ENCODE data around the gene RSL1D1.

Gene RSL1D1

GRCh38 chr16:11851294-11852091 lies at the start of gene RSL1D1:
Gene RSL1D1, minus strand, starts transcription at chr16:11851542. Its CDS starts 30 bp downstream, at chr16:11851512.
- peak; percentile 92 for DNase-seq

DNA sequence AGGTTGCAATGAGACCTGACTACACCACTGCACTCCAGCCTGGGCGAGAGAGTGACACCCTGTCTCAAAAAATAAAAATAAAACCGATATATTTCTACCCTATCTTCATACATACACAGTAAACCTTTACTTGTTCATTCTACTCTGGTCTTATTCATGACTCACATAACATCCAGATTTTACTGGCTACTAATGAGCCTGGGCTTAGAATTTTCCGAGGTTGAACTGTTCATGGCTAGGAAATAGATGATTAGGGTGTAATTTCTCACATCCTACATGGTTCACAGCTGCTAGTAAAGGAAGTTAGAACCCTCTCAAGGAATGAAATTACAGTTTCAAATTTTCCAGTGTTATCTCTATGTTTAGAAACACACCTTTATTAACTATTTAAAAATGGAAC lies 49.7 kb upstream of the RSL1D1 start:
- no peak for DNase-seq

GRCh38 chr16:11896486-11897176 lies 45.3 kb upstream of the RSL1D1 start:
- no peak for DNase-seq

DNA sequence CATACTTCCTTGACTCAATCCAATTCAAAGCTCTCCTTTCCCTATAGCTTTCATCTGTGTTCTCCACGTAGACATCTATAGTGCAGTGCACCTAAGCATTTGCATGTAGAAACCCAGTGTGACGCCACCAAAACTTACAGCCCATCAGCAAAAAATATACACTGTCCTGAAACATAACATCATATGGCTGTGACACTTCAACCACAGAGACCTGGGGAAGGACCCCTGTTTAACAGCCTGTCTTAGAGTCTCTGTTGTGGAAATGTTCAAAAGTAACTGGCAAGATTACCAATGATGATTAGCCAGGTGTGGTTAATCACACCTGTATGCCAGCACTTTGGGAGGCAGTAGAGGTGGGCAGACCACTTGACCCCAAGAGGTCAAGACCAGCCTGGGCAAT lies 42.2 kb upstream of the RSL1D1 start:
- no peak for DNase-seq

DNA sequence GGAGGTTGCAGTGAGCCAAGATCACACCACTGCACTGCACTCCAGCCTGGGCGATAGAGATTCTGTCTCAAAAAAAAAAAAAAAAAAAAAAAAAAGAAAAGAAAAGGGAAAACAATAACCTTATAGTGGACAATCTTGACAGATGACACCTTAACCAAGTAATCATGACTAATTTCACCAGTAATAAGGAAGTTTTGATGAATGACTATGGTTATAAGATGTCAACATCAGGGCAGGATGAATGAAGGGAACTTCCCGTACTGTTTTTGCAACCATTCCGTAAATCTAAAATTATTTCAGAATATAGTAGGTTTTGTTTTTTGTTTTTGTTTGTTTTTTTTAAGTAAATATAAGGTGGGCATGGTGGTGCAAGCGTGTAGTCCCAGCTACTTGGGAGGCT lies 41.4 kb upstream of the RSL1D1 start:
- no peak for DNase-seq

GRCh38 chr16:11890231-11890965 lies 39.1 kb upstream of the RSL1D1 start:
- DNase-seq = no peak

- DNase-seq = no peak
These were observed 35.5 kb upstream of the RSL1D1 start for GRCh38 chr16:11886881-11887280.

DNA sequence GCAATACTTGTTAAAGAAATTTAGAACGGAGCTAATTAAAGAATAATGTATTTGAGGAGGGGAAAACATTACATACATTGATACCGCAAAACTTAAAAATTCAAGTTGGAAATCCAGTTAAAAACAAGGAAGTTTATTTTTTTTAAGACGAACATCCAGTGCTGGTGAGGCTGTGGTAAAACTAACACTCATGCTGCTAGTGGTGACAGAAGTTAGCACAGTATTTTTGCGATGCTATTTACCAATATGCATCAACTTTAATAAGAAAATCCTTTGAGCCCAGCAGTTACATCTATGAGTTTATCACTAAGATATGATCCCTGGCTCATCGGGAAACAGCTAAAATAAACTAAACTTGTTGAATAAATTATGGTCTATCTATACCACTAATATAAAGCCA lies 32.7 kb upstream of the RSL1D1 start:
- no peak for DNase-seq

DNA sequence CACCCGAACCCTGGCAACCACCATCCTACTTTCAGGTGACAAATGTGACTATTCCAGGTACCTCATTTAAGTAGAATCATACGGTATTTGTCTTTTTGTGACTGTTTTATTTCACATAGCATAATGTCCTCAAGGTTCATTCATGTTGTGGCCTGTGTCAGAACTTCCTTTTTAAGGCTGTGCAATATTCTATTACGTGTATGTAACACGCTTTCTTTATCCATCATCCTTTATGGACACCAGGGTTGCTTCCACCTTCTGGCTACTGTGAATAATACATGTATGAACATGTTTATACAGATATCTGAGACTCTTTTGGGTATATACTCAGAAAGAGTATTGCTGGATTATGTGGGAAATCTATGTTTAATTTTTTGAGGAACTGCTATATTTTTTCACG lies 28.7 kb upstream of the RSL1D1 start:
- DNase-seq = no peak

DNA sequence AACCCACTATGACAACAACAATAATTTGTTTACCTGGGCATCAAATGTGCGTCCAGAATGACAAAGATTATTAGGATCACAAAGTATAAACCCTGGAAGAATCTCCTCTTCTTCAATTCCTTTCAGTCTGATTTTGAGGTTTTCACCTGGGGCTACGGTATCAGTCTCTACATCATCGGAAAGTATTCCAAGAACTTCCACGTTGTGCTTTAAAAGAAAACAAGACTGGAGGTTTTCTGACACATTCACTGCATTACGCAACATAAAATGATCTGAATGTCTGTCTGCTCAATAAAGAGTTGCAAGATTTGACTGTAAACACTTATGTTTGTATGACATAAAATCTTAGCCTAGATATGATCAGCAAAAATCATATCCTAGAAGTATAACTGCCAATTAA lies 26.0 kb upstream of the RSL1D1 start:
- DNase-seq = no peak

DNA sequence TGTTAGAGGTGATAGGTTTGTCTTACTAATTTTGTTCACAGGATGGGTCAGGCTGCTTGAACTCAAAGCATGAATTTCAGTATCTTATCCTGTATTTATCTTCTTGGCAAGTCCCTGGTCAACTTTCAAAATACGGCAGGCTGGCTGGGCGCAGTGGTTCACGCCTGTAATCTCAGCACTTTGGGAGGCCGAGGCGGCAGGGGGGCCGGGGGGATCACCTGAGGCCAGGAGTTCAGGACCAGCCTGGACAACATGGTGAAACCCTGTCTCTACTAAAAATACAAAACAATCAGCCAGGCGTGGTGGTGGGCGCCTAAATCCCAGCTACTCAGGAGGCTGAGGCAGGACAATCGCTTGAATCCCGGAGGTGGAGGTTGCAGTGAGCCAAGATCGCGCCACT lies 25.0 kb upstream of the RSL1D1 start:
- DNase-seq = no peak

- DNase-seq = no peak
These were observed 24.4 kb upstream of the RSL1D1 start for GRCh38 chr16:11875721-11876120.

- DNase-seq = no peak
These were observed 19.9 kb upstream of the RSL1D1 start for GRCh38 chr16:11871193-11871592.

- DNase-seq = no peak
These were observed 19.1 kb upstream of the RSL1D1 start for GRCh38 chr16:11870399-11870798.

DNA sequence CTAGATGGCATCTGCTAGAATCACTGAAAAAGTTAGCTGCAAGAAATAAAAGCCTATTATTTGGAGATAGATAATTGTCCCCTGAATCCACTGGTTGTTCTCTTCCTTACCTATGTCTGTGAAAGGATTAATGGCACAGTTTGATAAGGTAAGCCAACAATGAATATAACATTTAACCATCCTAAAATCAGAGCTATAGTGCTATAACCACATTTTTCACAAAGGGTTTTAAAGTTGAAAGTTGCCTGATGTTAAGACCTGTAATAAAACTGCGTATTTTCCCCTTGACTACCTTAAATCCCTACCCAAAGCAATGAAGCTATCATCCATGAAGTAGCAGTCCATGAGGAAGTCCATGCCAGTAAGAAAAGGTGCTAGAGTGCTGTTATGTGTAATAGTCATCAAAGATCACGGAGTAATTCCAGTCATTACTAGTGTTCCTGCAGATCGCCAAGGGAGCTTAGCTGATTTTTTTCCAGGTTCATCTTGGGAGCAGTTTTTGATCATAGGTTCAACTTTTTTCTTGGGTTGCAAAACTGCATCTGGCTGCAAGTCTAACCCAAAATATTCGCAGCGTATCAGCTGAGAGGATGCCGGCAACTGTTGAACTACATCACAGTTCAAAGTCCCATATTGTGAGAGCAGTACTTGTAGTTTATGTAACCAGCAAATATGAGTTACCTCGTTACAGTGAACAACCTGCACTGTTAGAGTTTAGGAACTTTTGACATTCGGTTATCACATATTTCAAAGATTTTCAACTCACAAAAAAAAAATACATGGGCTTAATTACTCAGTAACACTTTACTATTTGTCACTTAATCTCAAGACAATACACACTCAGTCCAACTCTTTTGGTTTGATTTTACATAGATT lies 18.2 kb upstream of the RSL1D1 start:
- DNase-seq = no peak

DNA sequence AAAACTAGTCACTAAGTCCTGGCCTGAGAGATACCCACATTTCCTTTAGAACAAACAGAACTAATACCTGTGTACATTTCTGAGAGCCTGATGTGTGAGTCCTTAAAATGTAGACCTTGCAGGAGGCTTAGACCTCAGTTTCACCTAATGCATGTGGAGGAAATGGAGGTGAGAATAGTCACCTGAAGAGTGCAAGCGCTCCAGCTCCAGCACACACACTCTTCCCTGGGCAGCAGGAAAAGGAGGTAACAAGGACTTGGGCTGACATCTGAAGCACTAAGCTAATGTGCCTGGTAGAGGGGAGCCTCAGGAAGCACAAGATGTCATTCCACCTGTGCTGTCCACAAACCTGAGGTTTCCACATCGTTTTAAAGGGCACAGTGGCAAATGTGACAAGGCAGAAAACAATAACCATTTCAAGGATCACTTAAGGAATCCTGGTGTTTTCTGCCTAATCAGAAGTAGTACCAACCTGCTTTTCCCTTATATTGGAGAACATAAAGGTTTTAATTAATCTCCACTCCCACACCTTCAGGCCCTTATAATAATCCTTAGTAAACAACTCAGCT lies 17.2 kb upstream of the RSL1D1 start:
- no peak for DNase-seq

GRCh38 chr16:11862489-11862888 lies 11.1 kb upstream of the RSL1D1 start:
- DNase-seq = no peak

GRCh38 chr16:11857161-11857560 lies 5.8 kb upstream of the RSL1D1 start:
- DNase-seq = no peak

DNA sequence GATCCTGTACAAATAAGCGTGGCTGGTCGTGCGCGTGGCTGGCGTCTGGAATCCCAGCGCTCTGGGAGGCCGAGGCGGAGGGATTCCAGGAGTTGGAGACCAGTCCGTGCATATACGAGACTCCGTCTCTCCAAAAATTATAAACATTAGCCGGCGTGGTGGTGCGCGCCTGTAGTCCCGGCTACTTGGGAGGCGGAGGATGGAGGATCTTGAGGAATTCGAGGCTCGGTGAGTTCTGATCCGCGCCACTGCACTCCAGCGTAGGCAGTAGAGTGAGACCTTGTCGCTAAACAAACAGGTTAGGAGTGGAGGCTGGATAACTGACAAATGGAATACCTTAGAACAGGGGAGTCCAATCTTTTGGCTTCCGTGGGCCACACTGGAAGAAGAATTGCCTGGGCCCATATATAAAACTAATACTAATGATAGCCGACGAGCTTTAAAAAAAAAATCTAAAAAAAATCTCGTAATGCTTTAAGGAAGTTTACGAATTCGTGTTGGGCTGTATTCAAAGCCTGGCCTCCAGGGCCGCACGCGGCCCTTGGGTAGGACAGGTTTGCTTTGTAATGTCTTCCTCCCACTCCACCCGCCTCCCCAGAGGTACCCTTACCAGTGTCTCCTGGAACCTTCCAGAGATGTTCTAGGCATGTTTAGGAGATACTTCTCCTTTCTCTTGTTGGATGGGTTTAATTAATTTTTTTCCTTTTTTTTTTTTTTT lies 909 bp upstream of the RSL1D1 start:
- DNase-seq = no peak

GRCh38 chr16:11848842-11849241 lies 2.5 kb downstream of the RSL1D1 start:
- DNase-seq = no peak

- DNase-seq = no peak
These were observed 6.8 kb downstream of the RSL1D1 start for GRCh38 chr16:11844499-11844898.

GRCh38 chr16:11843861-11844260 lies 7.5 kb downstream of the RSL1D1 start:
- DNase-seq = no peak
